T-helper 2 cell treated with Interferon-gamma antibody and Interleukin-4, amounts not matched to agents 100 ng/mL and 5 ng/mL, for 36 hours (primary cell): Measurements from ENCODE around the gene SYNGR3. TPM values are rescaled to one million over a fixed set of nuclear protein-coding genes. Genes with fewer than 3 reads are reported as not detected.
"Not testable (repeated sequence)": the region's sequence is repeated elsewhere in the genome, so short reads cannot be mapped to it uniquely, and the experiment has no call there.

Experiments
- intact Hi-C: fragments of 100-400 bp; cut with micrococcal nuclease; formaldehyde crosslinking; loops from one replicate; pipeline ENCODE4 v1.15.1; 2023
- total RNA-seq: library from RNA; stranded (reverse); gene quantifications from 2 replicates; pipeline ENCODE4 v1.2.3, GENCODE V29; 2022

Gene SYNGR3
- total RNA-seq, 1 donor from 2014 or later = 4.9 TPM

DNA sequence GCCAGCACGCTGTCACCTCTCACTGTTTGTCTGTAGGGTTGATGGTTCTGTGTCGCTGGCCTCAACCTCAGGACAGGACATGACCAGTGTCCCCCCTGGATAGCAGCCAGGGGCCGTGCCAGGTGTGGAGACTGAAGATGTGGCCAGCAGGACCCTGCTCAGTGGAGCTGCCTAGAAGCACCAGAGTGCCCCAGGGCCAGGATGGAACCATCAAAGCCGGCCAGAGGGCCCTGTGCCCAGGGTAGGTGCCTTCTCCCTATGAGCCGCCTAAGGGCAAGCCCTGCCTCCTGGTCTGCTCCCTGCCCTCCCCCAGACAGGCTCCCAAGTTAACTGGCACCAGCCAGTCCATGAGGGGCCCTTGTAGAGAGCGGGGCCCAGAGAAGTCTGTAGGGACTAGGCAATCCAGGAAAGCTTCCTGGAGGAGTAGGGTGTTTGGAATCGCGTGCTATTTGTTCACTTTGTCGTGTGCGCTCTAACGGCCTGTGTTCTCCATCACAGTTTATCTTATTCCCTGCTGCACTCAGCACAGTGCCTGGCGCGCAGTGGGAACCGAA is 31.0 kb upstream of the SYNGR3 start:
- intact Hi-C loops = loop anchor here (1.0 to 5.0 kb wide), 2 partner anchors 15 to 186 kb away; partner anchors contain the start of genes EME2, MRPS34, MSRB1 and NME3

DNA sequence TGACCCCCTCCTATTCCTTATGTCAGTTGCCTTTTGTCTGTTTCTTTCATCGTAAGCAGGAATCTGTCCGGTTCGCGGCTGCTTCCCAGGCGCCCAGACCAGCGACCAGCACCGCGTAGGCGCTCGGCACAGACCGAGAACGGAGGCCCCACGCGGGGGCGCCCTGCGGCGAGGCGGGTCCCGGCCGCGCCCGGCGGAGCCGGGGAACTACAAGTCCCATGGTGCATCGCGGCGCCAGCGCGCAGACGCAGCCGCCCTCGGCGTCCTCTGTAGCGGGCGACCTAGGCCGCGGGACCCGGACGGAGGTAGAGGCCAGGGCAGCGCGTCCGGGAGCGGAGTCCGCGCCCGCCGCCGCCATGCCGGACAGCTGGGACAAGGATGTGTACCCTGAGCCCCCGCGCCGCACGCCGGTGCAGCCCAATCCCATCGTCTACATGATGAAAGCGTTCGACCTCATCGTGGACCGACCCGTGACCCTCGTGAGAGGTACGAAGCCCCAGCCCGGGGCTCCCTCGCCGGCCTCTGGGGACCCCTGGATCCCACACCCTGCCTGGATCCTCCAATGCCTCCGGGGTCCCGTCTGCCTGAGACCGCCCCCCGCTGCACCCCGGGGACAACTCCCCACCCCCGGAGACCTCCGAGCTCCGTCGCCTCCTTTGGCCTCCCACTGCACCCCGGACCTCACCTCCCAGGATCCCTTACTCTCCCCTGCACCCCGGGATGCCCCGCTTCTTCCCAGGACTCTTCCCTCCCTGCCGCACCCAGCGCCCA is 30.3 kb upstream of the SYNGR3 start, which contains the start of gene NDUFB10:
Gene NDUFB10 (plus strand): TSS at position 270 of the 771 bp plus-strand sequence. CDS start 87 bp downstream, at position 357.
- intact Hi-C loops = loop anchor here (1.0 to 5.0 kb wide), 2 partner anchors 16 to 187 kb away; partner anchors contain the start of genes EME2, MRPS34, MSRB1 and NME3

DNA sequence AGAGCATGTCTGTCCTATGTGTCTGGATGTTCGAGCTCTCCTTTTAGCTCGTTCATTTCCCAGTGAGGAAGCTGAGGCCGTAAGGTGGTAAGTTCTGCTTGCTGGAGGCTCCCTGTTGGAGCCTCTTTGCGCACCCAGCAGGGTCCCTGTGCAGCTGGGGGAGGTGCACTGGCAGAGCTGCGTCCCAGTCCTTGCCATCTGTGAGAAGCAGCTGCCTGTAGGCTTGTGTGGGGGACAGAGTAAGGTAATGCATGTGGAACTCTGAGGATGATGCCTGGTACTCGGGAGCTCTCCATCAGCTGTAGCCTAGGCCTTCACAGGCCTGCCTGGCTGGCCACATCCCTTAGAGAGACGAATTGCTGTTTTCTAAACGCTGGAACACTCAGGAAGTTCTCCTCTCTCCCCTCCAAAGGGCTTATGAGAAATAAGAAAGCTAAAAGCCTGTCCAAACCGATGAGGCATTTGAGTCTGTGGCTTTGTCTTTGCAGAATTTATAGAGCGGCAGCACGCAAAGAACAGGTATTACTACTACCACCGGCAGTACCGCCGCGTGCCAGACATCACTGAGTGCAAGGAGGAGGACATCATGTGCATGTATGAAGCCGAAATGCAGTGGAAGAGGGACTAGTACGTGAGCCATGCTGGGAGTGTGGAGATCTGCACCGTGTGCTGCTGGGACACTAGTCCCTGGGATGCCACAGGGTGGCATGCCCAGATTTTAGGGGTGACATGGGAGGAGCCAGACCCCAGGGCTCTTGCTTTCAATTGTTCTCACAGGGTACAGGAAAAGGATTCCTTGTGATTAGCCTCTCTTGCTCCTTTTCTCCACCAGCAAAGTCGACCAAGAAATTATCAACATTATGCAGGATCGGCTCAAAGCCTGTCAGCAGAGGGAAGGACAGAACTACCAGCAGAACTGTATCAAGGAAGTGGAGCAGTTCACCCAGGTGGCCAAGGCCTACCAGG is 28.8 kb upstream of the SYNGR3 start:
- intact Hi-C loops = no loop called here

DNA sequence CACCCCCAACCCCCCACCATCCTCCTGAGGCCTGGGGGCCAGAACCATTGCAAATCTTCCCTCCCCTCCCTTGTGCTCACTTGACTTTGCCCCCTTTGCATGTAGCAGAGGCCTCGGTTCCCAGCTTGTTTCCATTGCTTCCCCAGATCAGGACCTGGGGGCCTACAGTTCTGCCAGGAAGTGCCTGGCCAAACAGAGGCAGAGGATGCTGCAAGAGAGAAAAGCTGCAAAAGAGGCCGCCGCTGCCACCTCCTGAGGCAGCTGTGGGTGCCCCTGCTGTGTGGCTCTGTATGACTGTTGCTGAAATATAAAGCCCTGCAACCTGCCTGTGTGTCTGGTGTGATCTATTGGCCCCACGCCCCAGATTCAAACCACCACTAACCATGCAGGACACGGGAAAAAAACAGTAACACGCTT is 28.1 kb upstream of the SYNGR3 start:
- intact Hi-C loops = no loop called here

DNA sequence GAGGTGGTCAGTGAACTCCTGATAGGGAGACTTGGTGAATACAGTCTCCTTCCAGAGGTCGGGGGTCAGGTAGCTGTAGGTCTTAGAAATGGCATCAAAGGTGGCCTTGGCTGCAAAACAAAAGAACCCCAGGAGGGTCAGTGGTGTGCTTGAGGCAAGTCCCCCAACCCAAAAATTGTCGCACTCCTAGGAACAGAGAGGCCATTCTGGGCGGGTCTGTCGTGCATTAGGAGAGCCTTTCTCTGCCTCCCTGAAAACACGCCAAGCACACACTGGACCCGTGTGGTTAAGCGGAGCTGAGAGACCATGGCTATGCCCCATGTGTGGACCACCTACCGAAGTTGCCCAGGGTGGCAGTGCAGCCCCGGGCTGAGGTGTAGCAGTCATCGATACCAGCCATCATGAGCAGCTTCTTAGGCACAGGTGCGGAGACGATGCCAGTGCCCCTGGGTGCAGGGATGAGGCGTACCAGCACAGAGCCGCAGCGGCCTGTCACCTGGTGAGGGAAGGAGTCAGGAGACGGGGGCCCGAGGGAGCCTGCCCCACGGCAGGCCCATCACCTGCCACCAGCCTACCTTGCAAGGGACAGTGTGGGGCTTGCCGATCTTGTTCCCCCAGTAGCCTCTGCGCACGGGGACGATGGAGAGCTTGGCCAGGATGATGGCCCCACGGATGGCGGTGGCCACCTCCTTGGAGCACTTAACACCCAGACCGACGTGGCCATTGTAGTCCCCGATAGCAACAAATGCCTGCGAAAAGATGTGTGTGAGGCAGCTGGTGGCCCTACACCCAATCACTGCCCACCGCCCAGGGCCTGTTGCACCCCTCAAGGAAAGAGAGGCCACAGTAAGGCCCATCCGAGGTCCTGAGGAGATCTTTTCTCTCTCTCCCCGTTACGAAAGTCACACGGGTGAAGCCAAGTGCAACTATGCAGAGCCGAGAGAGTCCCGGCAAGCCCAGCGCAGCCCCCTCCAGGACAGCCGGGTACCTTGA is 27.3 kb upstream of the SYNGR3 start:
- intact Hi-C loops = not testable (repeated sequence)

DNA sequence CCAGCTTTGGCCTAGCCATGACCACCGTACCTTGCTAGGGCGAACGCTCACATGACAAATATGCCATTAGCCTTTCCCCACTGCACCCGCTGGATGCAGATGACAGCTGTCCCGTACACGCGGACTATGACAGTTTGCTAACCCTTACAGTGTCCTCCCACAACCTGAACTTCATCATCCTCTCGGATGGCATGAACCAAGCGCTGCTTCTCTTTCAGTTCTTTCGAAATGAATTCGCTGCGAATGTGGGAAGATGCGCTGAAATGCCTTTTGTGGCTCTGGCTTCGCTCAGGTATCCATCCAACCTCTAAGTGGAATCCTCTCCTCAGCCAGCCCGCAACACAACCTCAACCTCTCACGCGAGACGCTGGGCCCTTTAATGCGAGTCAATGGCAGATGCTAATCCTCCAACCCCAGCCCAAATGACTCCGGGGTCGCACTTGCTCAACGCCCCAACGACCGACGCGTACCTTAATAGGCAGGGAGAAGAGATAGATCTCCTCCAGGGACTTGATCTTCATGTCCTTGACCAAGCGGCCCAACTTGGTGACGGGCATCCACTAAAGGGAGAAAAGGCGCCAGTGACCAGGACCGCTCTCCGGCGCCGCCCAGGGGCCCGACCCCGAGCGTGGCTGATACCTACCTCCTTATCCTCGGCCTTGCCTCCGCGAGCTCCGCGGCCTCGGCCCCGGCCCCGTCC is 25.8 kb upstream of the SYNGR3 start:
- intact Hi-C loops = loop anchor here (1.0 to 2.0 kb wide), 3 partner anchors 8 to 27 kb away; partner anchors contain the start of genes MSRB1 and TBL3

DNA sequence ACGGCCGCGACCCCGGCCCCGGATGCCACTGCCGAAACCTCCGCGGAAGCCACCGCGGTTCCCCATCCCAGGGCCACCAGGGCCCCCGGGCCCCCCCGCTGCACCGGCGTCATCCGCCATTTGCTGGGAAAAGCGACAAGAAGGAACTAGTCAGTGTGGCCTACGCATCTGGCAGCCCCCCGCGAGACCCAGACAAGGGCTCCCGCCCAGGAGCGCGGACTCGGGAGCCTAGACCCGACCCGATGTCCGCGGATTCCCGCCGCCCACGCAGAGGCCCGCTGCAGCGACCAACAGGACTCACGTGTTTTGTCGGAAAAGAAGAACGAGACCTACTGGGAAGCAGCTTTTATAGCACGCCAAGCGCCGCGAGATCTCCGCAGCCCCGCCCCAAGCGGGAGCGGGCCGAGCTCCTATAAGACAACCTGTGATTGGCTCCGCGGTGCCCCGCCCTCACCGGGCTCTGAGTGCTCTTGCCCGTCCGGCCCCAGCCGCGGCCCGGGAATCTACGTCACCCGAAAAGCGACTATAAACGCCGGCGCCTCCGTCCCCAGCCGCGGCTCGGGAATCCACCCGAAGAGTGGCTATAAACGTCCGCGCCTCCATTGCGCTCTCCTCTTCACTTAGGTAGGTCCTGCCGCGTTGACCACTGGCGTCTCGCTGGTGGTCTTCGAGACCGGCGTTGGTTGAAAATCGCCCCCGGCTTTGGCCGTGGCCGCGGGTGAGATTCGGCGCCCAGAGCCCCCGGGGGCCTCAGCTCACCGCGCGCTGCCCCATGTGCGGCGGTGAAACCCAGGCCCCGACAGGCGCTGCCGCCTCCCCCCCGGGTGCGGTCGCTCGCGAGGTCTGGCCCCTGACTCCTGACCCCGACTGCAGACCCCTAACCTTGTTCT is 25.0 kb upstream of the SYNGR3 start, which contains the start of gene RPS2:
Gene RPS2 (minus strand): TSS at position 321 of the 890 bp plus-strand sequence. CDS start 201 bp downstream, at position 120.
- intact Hi-C loops = loop anchor here (1.0 to 2.0 kb wide), 3 partner anchors 8 to 26 kb away; partner anchors contain the start of genes MSRB1 and TBL3

DNA sequence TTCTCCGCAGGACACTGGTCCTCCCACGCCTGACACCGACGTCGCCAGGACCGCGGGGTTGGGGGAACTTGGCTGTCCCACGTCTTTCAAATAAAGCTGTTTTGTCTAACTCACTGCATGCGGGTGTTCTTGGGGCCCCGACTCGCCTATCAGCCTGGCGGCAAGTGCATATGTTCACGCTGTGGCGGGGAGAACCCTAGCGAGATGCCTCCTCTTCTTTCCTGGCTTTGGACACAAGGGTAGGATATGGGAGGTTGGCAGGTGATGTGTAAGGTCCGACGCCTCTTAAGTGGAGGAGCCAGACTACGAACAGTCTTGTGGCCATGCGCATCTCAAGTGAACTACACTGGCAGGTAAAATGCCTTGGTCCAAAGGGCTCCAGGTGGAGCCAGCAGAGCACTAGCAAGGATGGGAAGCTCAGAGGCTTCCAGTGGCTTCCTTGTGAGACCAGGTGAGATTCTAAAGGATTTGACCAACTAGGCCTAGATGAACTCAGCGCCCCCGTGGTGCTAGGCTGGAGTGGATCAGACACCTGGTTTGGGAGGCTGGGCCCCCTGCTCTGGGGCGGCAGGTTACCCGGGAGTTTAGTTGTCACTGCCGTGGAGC is 24.3 kb upstream of the SYNGR3 start:
- intact Hi-C loops = loop anchor here (2.0 kb wide), 2 partner anchors 23 to 25 kb away; partner anchors contain the start of gene MSRB1

DNA sequence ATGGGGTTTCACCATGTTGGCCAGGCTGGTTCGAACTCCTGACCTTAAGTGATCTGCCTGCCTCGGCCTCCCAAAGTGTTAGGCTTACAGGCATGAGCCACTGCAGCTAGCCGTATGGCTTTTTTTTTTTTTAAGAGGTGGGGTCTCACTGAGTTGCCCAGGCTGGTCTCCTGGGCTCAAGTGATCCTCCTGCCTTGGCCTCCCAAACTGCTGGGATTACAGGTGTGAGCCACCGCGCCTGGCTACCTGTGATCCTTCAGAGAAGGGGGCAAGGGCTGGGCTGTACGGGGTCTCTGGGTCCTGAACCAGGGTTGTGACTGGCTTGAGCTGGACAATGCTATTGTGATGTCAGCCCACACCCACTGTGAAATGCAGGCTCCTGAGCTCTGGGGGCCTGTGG is 23.3 kb upstream of the SYNGR3 start, which contains the start of gene RNF151:
Gene RNF151 (plus strand): TSS at position 397 of the 400 bp plus-strand sequence. CDS start 26 bp downstream, outside the sequence.
- intact Hi-C loops = no loop called here

DNA sequence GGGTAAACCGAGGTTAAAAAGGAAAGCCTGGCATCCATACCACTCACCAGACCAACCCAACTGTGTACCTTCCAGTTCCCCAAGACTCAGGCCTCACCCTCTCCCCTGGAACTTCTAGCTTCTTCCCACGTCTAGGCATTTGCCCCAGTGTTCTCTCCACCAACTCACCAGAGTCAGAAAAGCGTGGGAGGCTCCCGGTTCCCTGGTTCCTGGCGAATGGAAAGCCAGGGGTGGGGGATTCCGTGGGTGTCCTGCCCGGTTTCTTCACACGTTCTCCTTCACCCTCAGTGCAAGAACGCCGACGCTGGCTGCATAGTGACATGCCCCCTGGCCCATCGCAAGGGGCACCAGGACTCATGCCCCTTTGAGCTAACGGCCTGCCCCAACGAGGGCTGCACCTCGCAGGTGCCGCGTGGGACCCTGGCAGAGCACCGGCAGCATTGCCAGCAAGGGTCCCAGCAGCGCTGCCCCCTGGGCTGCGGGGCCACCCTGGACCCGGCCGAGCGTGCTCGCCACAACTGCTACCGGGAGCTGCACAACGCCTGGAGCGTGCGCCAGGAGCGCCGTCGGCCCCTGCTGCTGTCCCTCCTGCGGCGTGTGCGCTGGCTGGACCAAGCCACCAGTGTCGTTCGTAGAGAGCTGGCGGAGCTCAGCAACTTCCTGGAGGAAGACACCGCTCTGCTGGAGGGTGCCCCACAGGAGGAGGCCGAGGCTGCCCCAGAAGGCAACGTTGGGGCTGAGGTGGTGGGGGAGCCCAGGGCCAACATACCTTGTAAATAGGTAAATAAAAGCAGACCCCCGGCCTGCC is 21.4 kb upstream of the SYNGR3 start:
- intact Hi-C loops = no loop called here

DNA sequence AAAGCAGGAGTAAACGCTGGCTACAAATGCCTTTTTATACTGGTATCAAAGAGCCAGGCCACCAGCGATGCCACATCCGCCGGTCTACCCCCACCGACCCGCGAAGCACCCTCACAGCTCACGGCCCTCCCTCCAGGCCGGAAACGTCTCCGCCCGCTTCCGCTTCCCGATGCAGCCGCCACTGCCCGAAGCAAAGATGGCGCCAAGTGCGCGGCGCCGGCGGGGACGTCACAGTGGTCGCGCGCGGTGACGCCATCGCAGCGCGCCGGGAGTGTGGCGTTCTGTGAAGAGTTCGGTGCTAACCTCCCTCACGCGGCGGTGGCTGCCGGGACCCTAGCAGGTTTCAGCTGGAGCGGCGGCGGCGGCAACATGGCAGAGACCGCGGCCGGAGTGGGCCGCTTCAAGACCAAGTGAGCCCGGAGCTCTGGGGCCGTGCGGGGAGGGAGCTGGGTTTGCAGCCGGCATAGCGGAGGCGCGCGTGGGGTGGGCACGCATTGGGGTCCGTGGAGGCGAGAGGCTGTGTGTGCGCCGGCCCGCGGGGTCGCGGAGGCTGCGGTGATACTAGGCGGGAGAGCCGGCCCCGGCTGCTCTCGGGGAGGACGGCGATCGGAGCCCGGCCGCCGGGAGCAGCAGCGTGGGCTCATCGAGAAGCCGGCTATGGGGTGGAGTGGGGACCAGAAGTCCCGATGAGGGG is 17.8 kb upstream of the SYNGR3 start, which contains the start of gene TBL3:
Gene TBL3 (plus strand): TSS at position 258 of the 694 bp plus-strand sequence. CDS start 112 bp downstream, at position 370.
- intact Hi-C loops = loop anchor here (1.0 to 5.0 kb wide), 3 partner anchors 8 to 35 kb away; partner anchors contain the start of genes GFER, RPS2 and ZNF598

DNA sequence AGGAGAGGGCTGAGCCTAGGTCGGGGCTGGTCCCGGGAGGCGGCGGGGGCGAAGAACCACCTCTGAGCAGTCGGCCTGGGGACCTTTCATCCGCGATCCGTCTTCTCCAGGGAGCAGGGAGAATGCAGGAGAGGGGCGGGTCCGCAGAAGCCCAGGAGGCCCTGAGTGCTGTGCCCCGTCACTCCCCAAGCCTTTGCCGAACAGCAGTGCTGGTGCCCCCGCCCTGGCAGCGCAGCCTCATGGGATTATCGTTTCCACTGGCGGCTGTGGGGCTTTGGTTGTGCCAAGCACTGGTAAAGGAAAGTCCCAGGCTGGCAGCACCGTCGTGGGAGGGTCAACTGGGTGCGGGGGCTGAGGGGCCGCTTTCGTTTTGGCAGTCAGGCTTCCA is 17.3 kb upstream of the SYNGR3 start:
- intact Hi-C loops = loop anchor here (1.0 to 5.0 kb wide), 3 partner anchors 8 to 35 kb away; partner anchors contain the start of genes GFER, RPS2 and ZNF598

DNA sequence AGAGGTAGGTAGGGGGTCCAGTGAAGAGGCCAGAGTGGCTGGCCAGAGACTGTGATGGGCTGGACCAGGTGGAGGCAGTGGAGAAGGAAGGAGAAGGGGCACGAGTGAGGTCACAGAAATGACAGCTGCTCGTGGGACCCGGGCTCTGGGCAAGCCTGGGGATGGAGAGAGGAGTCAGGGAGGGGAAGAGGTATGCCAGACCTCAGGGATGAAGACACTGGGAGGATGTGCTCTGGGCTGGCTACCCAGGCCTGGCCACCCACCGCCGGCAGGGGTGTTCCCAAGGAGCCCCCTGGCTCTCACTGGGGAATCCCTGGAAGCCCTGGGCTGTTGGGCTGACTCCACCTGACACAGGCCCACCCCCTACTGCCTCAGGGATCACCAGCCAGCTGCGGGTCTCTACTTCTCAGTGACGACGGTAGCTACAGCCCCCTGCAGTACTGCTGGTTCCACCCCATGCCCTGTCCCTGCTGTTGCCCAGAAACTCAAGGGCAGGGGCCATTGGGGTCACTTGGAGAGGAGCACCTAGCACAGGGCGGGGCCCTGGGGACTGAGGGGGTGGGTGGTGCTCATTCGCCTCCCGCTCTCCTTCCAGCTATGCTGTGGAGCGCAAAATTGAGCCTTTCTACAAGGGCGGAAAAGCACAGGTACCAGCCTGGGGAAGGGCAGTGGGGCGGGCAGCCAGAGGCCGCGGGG is 16.2 kb upstream of the SYNGR3 start:
- intact Hi-C loops = loop anchor here (5.0 kb wide), 1 partner anchor 34 kb away; the partner anchor contains the start of gene ZNF598

DNA sequence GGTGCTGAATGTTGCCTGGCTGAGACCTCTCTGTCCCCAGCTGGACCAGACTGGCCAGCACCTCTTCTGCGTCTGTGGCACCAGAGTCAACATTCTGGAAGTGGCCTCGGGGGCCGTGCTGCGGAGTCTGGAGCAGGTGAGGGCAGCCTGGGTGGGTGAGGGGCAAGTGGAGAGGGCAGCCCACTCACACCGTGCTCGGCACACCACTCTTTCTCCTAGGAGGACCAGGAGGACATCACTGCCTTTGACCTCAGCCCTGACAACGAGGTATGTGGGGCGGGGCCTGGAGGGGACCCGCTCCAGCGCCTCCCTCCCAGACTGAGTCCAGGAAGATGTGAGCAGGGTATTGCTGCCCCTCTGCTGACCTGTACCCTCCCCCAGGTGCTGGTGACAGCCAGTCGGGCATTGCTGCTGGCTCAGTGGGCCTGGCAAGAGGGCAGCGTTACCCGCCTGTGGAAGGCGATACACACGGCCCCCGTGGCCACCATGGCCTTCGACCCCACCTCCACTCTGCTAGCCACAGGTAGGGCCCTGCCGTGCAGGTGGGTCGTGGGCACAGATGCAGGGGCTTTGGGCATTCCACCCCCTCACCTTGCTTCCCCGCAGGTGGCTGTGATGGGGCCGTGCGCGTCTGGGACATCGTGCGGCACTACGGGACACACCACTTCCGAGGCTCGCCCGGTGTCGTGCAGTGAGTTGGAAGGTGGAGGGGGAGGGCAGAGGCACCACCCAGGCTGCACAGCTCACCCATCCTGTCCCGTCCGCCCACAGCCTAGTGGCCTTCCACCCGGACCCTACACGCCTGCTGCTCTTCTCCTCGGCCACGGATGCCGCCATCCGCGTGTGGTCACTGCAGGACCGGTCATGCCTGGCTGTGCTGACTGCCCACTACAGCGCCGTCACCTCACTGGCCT is 15.4 kb upstream of the SYNGR3 start:
- intact Hi-C loops = loop anchor here (5.0 kb wide), 1 partner anchor 33 kb away; the partner anchor contains the start of gene ZNF598
